Measurements from ENCODE around the gene POLR3GL.

Gene POLR3GL

DNA sequence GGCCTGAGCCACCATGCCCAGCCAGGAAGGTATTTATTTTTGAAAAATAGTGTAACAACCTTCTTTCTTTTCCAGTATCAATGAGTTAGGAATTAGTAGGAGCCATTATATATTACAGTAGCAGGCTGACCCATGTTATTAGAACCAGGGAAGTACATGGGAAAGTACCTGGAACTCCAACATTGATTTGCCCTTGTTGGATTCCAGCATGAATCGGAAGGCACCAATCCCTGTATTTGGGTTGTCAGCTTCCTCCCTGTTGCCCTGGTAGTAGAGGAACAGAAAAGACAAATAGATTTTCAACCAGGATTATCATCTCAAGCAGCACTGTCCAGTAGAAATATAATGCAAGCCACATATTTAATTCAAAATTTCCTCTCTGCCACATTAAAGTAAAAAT lies 27.1 kb upstream of the POLR3GL start:
- TF ChIP-seq ZNF274 (IDR thresholded peaks at IDR 0.05; ENCODE audit: low read depth, low read length) (no peak), YY1 (IDR thresholded peaks at IDR 0.05; ENCODE audit: insufficient read depth, insufficient read length) (no peak)
- H3K9me3 ChIP-seq (ENCODE audit: insufficient read depth, low read length) = no peaks in the 10 kb centered on the region
- H3K36me3 ChIP-seq (ENCODE audit: insufficient read depth, insufficient read length, low read length) = peaks cover 7% of the 10 kb centered on the region
- no peaks in the 10 kb centered on the region for H3K27me3 ChIP-seq (ENCODE audit: insufficient read depth, insufficient read length)
- no peak for DNase-seq (ENCODE audit: low read depth, low spot score)
- no peak overlapping the region for H3K9ac ChIP-seq (ENCODE audit: insufficient read length, low read depth)
- no peaks in the 10 kb centered on the region for H3K4me1 ChIP-seq (ENCODE audit: insufficient read depth, insufficient read length)
- H3K4me3 ChIP-seq (ENCODE audit: insufficient read length, low read depth) = no peak overlapping the region

DNA sequence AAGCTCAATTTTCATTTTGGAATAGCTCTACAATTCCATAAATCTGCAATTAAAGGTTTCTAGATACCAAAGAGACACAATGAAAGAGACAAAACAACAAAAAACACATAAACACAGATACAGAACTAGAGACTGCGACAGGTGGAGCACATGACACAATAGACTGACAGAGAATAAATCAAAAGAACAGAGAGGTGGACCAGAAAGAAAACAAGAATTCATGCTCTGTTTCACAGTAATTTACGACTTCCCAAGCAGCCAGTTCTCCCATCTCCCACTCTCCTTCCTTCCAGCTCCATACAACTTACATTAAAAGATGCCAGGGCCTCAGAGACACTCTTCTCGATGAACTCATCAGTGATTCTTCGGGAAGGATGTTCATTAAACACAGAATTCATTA lies 22.1 kb upstream of the POLR3GL start:
- Histone ChIP-seq H3K4me1 (ENCODE audit: insufficient read depth, insufficient read length) (no peaks in the 10 kb centered on the region), H3K27me3 (ENCODE audit: insufficient read depth, insufficient read length) (no peaks in the 10 kb centered on the region), H3K9me3 (ENCODE audit: insufficient read depth, low read length) (no peaks in the 10 kb centered on the region), H3K36me3 (ENCODE audit: insufficient read depth, insufficient read length, low read length) (no peaks in the 10 kb centered on the region), H3K9ac (ENCODE audit: insufficient read length, low read depth) (no peak overlapping the region), H3K4me3 (ENCODE audit: insufficient read length, low read depth) (no peak overlapping the region)
- no peak for DNase-seq (ENCODE audit: low read depth, low spot score)
- TF ChIP-seq ZNF274 (IDR thresholded peaks at IDR 0.05; ENCODE audit: low read depth, low read length) (no peak), SUZ12 (IDR thresholded peaks at IDR 0.05; ENCODE audit: extremely low read depth, insufficient read depth, insufficient read length) (no peak), YY1 (IDR thresholded peaks at IDR 0.05; ENCODE audit: insufficient read depth, insufficient read length) (no peak)

DNA sequence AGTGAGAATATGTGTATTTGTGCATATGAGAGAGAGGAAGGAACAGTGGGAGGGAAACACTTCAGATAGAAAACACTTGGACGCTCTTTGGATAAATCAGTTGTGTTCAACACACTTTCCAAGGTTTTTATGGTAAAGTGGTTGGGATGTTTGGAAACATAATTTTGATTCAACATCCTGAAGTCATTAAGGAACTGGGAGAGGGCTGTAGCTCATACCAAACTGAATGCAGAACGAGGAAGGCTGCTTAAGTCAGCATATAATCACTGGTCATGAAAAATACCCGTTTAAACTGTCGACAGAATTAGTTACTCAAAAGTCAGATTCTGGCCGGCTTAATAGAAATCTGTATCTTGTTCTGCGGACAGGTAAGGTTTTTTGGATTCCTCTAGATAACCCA lies 21.6 kb upstream of the POLR3GL start:
- no peak for TF ChIP-seq SUZ12 (IDR thresholded peaks at IDR 0.05; ENCODE audit: extremely low read depth, insufficient read depth, insufficient read length)
- no peak for TF ChIP-seq YY1 (IDR thresholded peaks at IDR 0.05; ENCODE audit: insufficient read depth, insufficient read length)
- TF ChIP-seq ZNF274 (IDR thresholded peaks at IDR 0.05; ENCODE audit: low read depth, low read length) = no peak
- H3K4me3 ChIP-seq (ENCODE audit: insufficient read length, low read depth) = no peak overlapping the region

DNA sequence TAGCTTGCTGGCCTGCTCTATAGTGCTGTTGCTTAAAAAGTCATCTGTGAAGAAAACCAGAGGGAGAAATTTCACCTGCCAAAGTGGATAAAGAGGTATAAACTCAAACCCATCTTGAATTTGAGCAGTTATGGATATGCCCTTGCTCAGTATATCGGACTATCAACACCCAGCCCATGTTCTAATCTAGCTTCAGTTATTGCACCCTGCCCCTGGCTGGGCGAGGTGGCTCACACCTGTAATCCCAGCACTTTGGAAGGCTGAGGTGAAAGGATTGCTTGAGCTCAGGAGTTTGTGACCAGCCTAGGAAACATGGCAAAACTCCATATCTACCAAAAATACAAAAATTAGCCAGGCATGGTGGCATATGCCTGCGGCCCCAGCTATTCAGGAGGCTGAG lies 20.0 kb upstream of the POLR3GL start:
- no peaks in the 10 kb centered on the region for H3K27me3 ChIP-seq (ENCODE audit: insufficient read depth, insufficient read length)
- H3K4me3 ChIP-seq (ENCODE audit: insufficient read length, low read depth) = no peak overlapping the region
- DNase-seq (ENCODE audit: low read depth, low spot score) = no peak
- no peaks in the 10 kb centered on the region for H3K36me3 ChIP-seq (ENCODE audit: insufficient read depth, insufficient read length, low read length)
- peaks cover 6% of the 10 kb centered on the region; the same call in 1 of the 2 replicates for H3K9me3 ChIP-seq (ENCODE audit: insufficient read depth, low read length)
- TF ChIP-seq YY1 (IDR thresholded peaks at IDR 0.05; ENCODE audit: insufficient read depth, insufficient read length) (no peak), ZNF274 (IDR thresholded peaks at IDR 0.05; ENCODE audit: low read depth, low read length) (no peak), SUZ12 (IDR thresholded peaks at IDR 0.05; ENCODE audit: extremely low read depth, insufficient read depth, insufficient read length) (no peak)
- H3K9ac ChIP-seq (ENCODE audit: insufficient read length, low read depth) = no peak overlapping the region
- H3K4me1 ChIP-seq (ENCODE audit: insufficient read depth, insufficient read length) = no peaks in the 10 kb centered on the region

More for the DNA sequence above, 21.6 kb upstream of the POLR3GL start:
- H3K4me1 ChIP-seq (ENCODE audit: insufficient read depth, insufficient read length) = no peaks in the 10 kb centered on the region
- no peaks in the 10 kb centered on the region for H3K27me3 ChIP-seq (ENCODE audit: insufficient read depth, insufficient read length)
- no peak for DNase-seq (ENCODE audit: low read depth, low spot score)
- no peak overlapping the region for H3K9ac ChIP-seq (ENCODE audit: insufficient read length, low read depth)
- no peaks in the 10 kb centered on the region for H3K9me3 ChIP-seq (ENCODE audit: insufficient read depth, low read length)
- no peaks in the 10 kb centered on the region for H3K36me3 ChIP-seq (ENCODE audit: insufficient read depth, insufficient read length, low read length)

DNA sequence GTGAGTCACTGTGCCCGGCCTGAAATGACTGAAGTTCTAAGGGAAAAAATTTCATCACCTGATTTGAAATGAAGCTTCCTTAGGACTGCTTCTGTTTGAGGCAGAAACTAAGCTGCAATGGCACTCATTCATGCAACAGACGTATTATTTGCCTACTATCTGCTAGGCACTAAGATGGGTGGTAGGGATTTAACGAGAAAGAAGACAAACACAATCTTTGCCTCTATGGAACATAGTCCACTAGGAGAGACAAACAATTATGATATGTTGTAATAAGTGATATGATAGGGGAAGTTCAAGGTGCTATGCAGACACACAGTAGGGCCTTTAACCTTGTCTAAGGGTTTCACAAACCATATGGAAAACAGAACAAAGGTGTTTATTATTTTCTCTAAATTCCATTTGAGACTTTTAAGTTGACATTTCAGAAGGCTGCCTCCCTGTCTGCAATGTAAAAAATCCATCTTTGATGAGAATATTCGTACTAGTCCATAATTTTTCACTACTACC lies 18.0 kb upstream of the POLR3GL start:
- no peak overlapping the region for H3K9ac ChIP-seq (ENCODE audit: insufficient read length, low read depth)
- peaks cover 6% of the 10 kb centered on the region; the same call in 1 of the 2 replicates for H3K9me3 ChIP-seq (ENCODE audit: insufficient read depth, low read length)
- TF ChIP-seq YY1 (IDR thresholded peaks at IDR 0.05; ENCODE audit: insufficient read depth, insufficient read length) = no peak
- TF ChIP-seq SUZ12 (IDR thresholded peaks at IDR 0.05; ENCODE audit: extremely low read depth, insufficient read depth, insufficient read length) = no peak
- no peak for TF ChIP-seq ZNF274 (IDR thresholded peaks at IDR 0.05; ENCODE audit: low read depth, low read length)
- DNase-seq (ENCODE audit: low read depth, low spot score) = no peak
- H3K27me3 ChIP-seq (ENCODE audit: insufficient read depth, insufficient read length) = no peaks in the 10 kb centered on the region
- H3K36me3 ChIP-seq (ENCODE audit: insufficient read depth, insufficient read length, low read length) = no peaks in the 10 kb centered on the region
- H3K4me3 ChIP-seq (ENCODE audit: insufficient read length, low read depth) = no peak overlapping the region
- peaks cover 2% of the 10 kb centered on the region for H3K4me1 ChIP-seq (ENCODE audit: insufficient read depth, insufficient read length)

DNA sequence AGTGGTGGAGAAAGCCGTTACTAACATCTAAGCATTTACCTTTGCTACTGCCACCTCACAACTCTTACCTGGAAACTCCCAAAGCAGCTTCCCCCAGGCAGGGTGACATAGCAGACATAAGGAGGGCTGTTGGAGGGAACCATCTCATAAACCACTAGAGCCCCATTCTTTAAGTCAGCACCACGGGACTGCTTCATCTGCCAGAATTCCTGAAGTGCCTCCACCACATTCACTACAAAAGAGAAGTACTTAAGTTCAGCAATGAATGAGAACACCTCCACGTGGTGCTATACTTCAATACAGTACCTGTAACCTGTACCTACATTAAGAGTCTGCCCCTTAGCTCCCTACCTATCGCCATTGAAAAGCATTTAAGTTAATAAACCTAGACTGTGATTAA lies 16.9 kb upstream of the POLR3GL start:
- peak; percentile 56 for DNase-seq (ENCODE audit: low read depth, low spot score)
- peaks cover 6% of the 10 kb centered on the region; the same call in 1 of the 2 replicates for H3K9me3 ChIP-seq (ENCODE audit: insufficient read depth, low read length)
- no peak overlapping the region for H3K9ac ChIP-seq (ENCODE audit: insufficient read length, low read depth)
- no peaks in the 10 kb centered on the region for H3K36me3 ChIP-seq (ENCODE audit: insufficient read depth, insufficient read length, low read length)
- no peak overlapping the region for H3K4me3 ChIP-seq (ENCODE audit: insufficient read length, low read depth)
- no peak for TF ChIP-seq SUZ12 (IDR thresholded peaks at IDR 0.05; ENCODE audit: extremely low read depth, insufficient read depth, insufficient read length)
- TF ChIP-seq YY1 (IDR thresholded peaks at IDR 0.05; ENCODE audit: insufficient read depth, insufficient read length) = no peak
- no peak for TF ChIP-seq ZNF274 (IDR thresholded peaks at IDR 0.05; ENCODE audit: low read depth, low read length)
- peaks cover 2% of the 10 kb centered on the region for H3K4me1 ChIP-seq (ENCODE audit: insufficient read depth, insufficient read length)
- no peaks in the 10 kb centered on the region for H3K27me3 ChIP-seq (ENCODE audit: insufficient read depth, insufficient read length)

DNA sequence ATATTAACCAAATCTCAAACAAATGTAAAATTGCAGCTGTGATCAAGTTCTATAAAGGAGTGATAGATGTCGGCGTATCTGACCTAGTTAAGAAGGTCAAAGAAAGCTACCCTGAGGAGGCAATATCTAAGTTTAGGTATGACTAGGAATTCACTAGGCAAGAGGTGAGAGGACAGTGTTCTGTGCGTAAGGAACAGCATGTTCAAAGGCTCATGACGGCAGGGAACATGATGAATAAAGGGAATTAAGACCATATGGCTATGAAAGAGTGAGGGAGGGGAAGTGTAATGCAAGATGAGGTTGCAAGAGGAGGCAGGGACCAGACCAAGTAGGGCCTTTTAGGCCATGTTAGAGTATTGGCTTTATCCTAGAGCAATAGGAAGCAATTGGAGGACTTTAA lies 15.3 kb upstream of the POLR3GL start:
- peaks cover 6% of the 10 kb centered on the region; the same call in 1 of the 2 replicates for H3K9me3 ChIP-seq (ENCODE audit: insufficient read depth, low read length)
- no peak overlapping the region for H3K4me3 ChIP-seq (ENCODE audit: insufficient read length, low read depth)
- H3K36me3 ChIP-seq (ENCODE audit: insufficient read depth, insufficient read length, low read length) = no peaks in the 10 kb centered on the region
- no peaks in the 10 kb centered on the region for H3K27me3 ChIP-seq (ENCODE audit: insufficient read depth, insufficient read length)
- no peak for TF ChIP-seq YY1 (IDR thresholded peaks at IDR 0.05; ENCODE audit: insufficient read depth, insufficient read length)
- TF ChIP-seq SUZ12 (IDR thresholded peaks at IDR 0.05; ENCODE audit: extremely low read depth, insufficient read depth, insufficient read length) = no peak
- no peak for TF ChIP-seq ZNF274 (IDR thresholded peaks at IDR 0.05; ENCODE audit: low read depth, low read length)
- DNase-seq (ENCODE audit: low read depth, low spot score) = no peak
- H3K4me1 ChIP-seq (ENCODE audit: insufficient read depth, insufficient read length) = peaks cover 2% of the 10 kb centered on the region
- no peak overlapping the region for H3K9ac ChIP-seq (ENCODE audit: insufficient read length, low read depth)
